UCSD-AML1 (cell line): ENCODE measurements around the gene PHB1.

Experiments
- DNase-seq: peaks from one replicate; lab custom pipeline; 2025; ENCODE audit not compliant: unreplicated experiment; lab: John Stamatoyannopoulos, UW

The PHB1 gene

DNA sequence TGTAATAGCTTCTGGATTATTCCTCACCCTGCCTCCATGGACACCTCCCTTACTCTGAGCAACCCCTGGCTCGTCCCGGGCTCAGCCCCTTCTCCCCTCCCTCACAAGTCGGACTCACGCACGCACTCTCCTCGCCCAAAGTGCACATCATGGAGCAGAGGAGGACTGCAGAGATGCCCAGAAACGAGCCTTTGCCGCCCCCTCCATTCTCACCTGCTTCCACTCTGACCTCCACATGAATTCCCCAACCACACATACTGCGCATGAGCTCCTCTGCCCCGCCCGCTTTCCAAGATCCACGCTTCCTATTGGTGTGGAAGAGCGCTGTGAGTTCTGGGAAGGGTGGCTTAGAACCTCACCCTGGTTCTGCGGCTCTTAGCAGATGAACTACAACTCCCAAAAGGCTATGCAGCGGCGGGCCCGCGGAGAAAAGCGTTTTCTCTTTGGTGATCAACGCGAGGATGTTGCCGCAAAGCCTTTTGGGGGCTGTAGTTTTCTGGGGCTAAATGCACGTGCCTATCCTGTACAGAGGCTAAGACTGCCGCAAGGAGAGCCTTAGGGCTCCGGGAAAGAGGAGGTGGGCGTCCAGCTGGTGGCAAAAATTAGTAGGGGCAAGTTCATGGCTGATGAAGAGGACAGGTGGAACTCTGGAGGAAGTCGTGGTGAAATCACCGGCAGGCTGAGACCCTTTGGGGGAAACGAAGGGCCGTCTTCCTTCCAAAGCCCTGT lies at the start of gene PHB1:
Gene PHB1, minus strand, starts transcription at position 261 of the 729 bp plus-strand sequence. CDS start 1,618 bp downstream, outside the sequence.
- peak; percentile 94 for DNase-seq

DNA sequence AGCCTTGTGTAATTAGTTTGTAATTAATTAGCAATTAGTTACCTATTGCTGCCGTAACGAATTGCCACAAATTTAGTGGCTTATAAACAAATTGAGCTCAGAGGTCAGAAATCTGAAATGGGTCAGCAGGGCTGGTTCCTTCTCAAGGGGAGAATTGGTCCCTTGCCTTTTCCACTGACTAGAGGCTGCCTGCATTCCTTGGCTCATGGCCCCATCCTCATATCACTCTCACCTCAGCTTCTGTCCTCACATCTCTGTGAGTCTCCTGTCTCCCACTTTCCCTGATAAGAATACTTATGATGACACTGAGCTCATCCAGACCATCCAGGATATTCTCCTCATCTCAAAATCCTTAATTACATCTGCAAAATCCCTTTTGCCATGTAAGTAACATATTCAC lies 49.4 kb upstream of the PHB1 start:
- DNase-seq, result no peak

DNA sequence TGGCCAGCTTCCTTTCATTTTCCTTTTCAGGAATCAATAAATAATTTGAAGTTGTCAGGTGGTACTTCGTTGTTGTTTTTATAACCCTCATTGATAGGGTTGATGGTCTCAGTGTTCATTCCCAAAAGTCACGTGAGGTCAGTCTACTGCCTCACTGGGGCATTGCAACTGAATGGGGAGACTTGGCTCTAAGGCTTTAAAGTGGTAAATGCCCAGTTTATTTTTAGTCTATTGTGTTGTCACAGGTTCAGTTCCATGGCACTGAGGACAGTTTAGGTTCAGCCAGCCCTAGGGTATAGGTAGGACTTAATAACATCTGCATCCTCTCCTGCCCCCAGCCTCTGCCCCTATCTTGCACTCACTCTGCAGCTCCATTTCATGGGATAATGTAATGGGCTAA lies 46.9 kb upstream of the PHB1 start:
- no peak for DNase-seq

DNA sequence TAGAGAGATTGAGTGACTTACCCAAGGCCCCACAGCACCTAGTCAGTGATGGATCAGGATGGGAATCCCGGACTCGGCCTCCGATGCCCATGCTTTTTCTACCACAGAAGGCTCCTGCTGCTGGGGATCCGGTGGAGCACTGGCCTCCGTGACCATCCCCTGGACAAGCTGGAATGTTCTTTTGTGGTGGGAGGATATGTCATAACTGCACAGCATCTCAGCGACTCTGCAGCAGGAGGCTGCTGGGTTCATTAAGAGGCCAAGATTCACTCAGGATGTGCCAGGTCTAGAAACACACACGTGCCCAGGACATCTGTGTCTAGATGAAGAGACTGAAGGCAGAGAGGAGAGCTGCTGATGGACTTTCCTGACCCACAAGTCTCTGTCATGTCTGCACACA lies 45.7 kb upstream of the PHB1 start:
- DNase-seq, result no peak

DNA sequence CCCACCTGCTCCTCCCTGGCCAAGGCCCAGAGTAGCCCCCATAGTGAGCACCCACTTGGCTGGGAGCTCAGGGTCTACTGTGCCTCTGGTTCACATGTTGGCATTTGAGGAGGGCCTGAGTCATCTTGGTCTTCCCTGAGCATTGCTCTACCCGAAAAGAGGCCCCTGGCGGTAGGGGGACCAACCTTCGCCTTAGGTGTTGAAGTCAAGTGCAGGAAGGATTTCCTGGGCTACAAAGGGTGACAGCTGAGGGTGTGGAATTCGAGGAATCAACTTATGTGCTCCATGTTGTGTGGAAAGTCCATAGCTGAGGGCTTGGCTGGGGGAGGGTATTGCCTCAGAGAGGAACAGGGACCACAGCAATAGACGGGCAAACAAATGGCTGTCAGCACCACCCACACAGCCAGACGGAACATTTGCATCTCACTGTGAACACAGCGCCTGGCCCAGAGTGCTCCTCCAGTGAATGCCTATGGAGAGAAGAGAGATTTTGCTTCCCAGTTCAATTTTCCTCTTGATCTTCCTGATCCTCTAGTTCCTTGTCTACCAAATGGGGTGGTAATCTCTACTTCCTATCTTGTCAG lies 44.8 kb upstream of the PHB1 start:
- no peak for DNase-seq

DNA sequence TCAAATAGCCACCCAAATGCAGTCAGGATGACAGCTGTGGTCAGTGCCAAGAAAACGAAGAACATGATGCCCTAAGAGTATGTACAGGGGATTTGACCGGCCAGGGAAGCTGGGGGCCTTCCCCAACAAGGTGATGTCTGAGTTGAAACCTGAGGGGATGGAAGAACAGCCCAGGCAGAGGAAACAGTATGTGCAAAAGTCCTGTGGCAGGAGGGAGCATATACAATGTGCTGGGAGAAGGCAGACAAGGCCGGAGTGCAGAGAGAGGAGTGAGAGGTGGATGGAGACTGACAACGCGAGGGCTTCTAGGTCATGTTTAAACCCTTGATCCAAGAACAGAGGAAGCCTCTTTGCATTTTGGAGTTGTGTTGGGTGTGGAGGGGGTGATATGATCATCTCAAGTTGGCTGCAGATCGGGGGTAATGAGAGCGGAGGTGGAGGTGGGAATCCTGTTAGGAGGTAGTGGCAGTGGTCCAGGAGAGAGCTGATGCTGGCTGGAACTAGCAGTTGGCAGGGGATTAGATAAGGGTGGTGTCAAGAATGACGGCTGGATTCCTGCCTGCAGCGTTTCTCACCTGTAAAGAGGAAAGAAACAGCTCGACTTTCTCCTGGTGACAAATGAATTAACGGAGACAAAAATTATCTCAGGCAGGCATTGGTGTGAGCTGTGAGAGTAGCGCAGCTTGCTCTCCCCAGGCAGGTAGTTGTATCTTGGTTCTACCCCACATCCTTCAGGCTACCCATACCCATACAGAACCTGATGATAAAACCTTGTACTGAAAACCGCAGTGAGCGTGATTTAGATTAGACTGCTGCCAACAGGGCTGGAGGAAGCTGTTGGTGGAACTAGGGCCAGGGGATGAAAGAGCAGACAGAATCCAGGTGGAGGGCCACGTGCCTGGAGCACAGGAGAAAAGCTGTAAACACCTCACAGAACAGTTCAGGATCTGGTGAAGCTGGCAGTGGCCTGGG lies 43.2 kb upstream of the PHB1 start:
- DNase-seq, result no peak

DNA sequence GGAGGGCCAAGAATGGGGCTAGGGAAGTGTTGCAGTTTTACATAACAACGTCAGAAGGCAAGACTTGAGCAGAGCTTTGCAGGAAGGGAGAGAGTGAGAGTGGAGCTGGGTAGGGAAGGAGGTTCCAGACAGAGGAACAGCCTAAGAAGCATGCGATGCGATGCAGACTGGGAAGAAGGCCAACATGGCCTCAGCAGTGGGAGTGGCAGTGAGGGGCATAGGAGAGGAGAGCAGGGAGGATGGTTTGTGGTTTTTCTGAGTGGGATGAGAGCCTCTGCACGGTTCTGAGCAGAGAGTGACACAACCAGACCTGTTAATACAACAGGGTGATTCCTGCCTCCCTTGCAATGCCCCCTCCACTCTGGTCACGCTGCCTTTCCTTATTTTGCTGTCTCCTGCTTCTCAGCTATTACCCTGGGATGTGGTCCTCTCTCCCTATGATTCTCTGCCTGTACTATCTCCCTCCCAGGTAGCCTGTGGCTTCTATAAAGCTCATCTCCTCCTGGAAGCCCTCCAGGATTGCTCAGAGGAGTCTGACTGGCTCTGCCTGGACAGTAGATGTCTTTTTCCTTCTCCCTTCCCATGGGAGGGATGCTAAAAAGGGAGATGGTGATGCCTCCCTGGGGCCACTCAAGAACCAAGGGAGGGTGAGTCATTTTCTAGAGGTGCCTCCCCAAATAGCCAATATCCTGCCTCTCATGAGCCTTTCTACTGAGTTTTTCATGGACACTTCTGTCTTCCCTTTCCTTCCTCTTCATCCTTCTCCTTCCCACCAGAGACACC lies 41.7 kb upstream of the PHB1 start:
- DNase-seq, result peak; percentile 15

DNA sequence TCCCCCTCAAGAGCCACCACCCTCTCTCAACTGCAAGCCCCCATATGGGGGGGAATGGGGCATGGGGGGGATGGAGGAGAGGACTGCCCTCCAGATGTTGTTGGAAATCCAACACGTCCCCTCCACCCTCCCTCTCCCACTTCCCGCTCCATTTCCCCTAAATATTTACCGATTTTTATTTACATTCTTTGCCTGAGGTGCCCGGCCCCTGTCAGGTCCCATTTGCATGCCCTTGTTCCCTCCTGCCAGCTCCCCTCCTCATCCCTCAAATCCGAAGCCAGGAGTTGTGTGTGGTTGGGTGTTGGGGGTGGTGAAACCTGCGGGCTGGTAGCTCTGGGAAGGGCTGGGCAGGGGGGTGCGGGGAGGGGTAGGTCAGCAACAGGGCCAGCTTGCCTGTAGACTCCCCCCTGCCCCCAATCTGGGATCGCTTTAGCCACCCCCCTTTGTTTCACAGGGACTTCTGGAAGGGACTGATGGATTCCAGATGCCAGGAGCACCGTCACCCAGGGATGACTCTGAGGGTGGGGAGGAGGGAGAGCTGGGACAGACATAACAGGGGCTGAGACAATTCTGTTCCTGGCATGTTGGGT lies 40.7 kb upstream of the PHB1 start:
- DNase-seq, result no peak

DNA sequence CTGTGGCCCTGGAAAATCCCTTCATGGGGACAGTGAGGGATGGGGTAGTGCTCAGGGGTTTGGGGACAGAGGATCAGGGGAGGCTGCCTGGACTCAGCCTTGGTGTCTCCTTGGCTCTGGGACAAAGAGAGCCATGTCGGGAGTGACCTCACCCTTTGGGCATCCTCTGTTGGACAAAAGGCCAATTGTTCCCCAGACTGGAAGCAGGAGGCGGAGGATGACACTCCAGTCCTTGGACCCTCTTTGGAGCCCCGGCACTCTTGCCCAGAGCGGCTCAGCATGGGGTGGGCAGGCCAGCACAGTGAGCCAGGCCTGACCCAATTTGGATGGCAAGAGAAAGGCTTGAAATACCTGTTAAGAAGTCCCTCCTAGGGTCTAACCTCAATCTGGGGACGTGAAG lies 39.4 kb upstream of the PHB1 start:
- no peak for DNase-seq

DNA sequence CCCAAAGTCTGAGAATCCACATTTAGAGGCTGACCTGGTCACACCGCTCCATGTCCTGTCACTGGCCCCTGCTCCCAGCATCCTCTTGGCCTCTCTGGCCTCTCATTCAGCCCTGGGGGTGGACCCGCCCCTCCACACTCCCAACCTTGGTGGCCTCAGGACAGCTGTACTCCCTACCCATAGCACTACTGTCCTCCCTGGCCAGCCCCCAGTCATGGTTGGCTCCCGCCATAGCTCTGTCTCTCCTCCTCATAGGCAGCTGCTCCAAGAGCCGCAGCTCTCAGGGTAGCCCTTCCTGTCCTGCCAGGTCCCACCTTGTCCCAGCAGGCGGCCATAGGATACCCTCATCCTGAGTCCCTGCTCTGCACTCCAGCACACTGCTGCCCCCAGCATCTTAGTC lies 38.0 kb upstream of the PHB1 start:
- no peak for DNase-seq

DNA sequence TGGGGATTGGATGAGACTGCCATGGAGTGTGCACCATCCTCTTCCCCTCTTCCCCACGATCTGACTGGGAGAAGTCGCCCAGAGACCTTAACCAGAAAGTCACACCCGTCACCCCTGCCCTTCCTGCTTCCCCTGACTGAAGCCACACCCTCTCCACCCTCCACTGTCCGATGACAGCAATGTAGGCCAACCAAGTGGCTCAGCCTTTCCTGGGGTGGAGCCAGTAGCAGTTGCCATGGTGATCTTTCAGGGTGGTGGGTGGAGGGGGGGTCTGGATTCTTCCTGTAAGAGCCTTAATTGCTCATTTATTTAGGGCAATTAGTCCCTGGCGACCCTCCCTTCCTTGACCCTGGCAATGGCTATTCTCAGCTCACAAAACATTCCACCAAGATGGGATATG lies 37.5 kb upstream of the PHB1 start:
- peak; percentile 41 for DNase-seq

DNA sequence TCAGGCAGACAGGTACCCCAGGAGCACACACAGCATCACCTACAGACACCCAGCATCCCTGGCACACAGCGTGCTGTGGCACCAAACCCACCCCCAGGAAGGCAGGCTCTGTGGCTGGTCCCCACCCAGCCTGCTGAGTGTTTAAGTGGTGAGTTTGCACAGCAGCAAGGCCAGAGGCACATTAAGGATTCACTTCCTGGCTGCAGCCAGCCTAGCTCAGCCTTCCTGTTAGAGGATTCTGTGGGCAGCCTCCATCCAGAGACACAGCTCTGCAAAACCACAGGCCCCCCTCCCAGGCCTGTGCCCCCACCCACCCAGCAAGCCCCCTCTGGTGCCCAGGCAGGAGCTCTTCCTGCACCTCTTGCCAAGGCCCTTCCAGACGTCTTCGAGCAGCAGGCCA lies 36.1 kb upstream of the PHB1 start:
- DNase-seq, result peak; percentile 65

DNA sequence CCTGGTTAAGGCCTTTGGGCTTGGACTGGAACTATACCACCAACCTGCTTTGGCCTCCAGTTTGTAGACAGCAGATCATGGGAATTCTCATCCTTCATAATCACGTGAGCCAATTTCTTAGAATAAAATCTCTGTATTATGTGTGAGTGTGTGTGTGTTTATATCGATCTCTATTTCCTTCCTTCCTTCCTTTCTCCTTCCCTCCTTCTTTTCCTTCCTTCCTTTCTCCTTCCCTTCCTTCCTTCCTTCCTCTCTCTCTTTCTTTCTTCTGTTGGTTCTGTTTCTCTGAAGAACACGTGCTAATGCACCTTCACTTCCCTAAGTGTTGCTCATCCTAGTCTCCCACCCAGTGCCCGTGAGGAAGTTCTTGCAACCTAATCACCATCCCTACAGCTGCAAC lies 35.5 kb upstream of the PHB1 start:
- no peak for DNase-seq

DNA sequence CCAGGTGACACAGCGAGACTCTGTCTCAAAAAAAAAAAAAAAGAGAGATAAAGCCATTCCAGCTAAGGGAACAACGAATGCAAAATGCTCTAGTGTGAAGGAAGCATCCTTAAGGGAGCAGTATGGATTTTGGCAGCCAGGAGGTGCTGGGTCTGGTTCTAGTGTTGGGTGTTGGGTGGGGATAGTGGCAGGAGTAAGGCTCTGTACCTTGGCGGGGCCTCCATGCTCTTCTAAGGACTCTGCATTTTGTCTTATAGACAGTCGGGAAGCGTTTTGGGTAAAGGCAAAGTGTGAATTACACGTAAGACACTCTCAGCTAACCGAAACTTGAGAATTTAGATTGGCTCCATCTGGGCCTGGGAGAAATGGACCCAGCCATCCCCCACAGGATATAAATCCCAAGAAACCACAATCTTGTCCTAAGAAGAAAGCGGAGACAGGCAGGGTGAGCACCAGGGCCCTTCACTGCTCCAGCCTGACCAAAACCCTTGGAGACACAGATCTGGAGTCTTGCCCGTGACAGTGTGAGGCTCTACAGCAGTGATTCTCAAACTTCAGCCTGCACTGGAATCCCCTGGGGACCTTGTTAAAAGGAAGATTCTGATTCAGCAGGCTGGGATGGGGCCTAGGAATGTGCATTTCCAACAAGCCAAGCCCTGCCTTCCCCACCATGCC lies 33.1 kb upstream of the PHB1 start:
- DNase-seq, result no peak

DNA sequence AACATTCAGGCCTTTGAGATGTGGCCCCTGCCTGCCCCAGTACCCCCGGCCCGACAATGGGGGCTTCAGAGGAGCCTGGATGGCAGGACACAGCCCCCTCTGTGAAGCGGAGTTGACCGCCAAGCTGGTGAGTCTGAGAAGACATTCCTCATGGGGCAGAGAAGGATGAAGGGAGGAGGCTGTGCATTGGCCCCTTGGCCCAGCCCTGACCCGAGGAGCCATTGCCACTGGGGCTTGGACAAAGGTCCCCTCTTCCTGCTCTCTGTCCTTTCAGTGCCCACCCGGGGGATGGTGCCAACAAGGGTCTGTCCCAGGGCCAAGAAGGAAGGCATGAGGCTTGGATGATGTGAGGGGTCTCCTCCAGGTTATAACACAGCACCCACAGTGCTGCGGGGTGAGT lies 30.9 kb upstream of the PHB1 start:
- DNase-seq, result no peak

DNA sequence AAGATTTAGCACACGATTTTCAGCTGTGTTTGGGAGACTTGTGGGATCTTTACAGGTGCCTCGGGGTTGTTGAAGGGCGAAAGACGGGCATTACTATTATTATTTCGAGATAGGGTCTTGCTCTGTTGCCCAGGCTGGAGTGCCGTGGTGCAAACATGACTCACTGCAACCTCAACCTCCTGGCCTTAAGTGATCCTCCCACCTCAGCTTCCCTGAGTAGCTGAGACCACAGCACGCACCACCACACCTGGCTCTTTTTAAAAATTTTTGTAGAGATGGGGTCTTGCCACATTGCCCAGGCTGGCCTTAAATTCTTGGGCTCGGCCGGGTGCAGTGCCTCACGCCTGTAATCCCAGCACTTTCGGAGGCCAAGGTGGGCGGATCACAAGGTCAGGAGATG lies 29.7 kb upstream of the PHB1 start:
- no peak for DNase-seq

DNA sequence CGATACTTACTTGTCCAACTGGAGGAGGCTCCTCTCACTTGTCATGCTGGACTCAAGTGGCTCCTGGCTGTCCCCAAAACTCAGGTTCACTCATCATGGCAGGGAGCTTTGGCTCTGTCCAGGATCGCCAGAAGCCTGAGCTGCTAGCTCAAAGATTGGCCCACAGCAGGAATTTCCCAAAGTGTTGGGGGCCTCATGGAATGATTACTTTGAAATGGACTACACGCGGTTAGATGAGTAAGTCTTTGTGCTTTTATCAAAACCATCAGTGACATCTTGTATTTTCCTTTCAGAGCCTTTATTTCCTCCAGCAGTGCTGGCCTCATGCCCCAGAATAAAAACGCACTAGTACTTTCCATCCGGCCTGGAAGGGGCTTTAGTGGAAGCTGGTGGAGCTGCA lies 29.2 kb upstream of the PHB1 start:
- no peak for DNase-seq

DNA sequence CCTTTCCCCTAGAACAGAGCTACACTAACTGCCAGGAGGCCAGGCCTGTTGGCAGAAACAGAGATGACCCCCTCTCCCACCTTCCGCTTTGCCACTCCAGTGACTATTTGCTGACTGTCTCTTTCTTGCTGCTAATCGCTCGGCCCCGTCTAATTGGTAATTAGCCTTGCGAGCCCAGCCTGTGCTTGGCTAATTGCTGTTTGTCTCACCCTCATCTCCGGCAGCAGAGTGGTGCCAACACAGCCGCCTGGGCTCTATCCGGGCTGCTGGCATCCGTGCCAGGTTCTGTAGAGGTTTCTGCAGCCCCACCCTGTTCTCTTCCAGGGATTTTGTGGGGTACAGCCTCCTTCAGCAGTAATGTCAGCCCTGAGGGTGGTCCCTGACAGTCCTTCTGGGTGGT lies 27.4 kb upstream of the PHB1 start:
- no peak for DNase-seq

DNA sequence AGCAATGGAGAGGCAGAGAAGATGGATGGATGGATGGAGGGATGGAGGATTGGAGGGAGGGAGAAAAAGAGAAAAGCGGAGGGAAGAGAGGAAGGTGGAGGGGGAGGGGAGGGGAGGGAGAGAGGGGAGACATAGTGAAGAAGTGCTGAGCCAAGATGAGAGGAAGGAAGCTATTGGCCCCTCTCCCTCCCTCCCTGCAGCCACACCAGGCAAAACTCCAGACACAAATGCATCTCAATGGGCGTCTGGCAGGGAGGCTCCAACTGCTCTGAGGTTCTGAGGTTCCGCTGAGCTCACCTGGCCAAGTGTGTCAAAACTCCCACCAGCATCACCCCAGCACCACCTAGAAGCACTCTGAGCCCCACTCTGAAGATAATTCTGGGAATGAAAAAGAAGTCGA lies 26.9 kb upstream of the PHB1 start:
- DNase-seq, result no peak

DNA sequence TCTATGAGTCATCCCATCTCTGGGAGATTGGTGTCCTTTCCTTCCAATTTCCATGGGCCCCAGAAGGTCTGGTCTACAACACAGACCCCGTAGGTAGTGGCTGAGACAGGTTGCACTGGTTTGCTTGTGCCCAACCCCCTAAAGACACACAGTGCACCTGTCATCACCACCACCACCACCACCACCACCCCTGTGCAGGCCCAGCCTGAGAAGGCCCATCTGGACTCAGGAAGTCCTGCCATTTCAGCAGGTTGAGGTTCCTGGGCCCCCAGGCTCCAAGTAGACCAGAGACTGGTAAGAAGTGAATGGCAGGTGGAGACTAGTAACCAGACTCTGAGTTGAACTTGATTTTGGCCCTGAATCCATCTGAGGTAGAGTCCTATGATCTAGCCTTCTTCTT lies 25.9 kb upstream of the PHB1 start:
- DNase-seq, result no peak
